Prostate gland (tissue), 2 donors: ENCODE results near the gene HS3ST3A1. TPM values are rescaled to one million over a fixed set of nuclear protein-coding genes. Genes with fewer than 3 reads are reported as not detected.

Source experiments
- DNase-seq: peaks from one replicate; pipeline ENCODE4 v3.0.0-alpha.2; 2019; ENCODE audit warnings: low spot score
- H3K27ac ChIP-seq, 2 donors: fragments of 200-600 bp; sonication (generic); 2 replicates each; pipeline ENCODE4 v1.5.1; 2017 to 2019
- H3K27me3 ChIP-seq: fragments of 200-600 bp; sonication (generic); replicated peaks from 2 replicates; pipeline ENCODE4 v1.5.1; 2019; ENCODE audit not compliant: insufficient read depth
- H3K36me3 ChIP-seq, 2 donors: fragments of 200-600 bp; sonication (generic); 1 replicate in 1 of 2; 2 replicates in 1 of 2; pipeline versions ENCODE4 v1.5.1 to v1.8.1; 2017 to 2019
- H3K4me1 ChIP-seq: fragments of 200-600 bp; sonication (generic); replicated peaks from 2 replicates; pipeline ENCODE4 v1.5.1; 2019
- H3K4me3 ChIP-seq, 2 donors: fragments of 200-600 bp; sonication (generic); 2 replicates each; pipeline ENCODE4 v1.5.1; 2017 to 2019
- H3K9me3 ChIP-seq: fragments of 200-600 bp; sonication (generic); 2 replicates; pipeline ENCODE4 v1.5.1; 2017
- CTCF ChIP-seq, 4 experiments: fragments of 200-600 bp in 2 of 4; fragments of 450-650 bp in 2 of 4; sonication (generic) in 2 of 4; IDR thresholded peaks; 1 replicate in 3 of 4; 2 replicates in 1 of 4; pipeline ENCODE4 v1.5.1; 2016 to 2019; ENCODE audit warnings: antibody characterized with exemption in 4 of 4, mild to moderate bottlenecking in 2 of 4, moderate library complexity in 2 of 4
- POLR2A ChIP-seq: fragments of 450-650 bp; IDR thresholded peaks from one replicate; pipeline ENCODE4 v1.6.1; 2016; ENCODE audit warnings: antibody characterized with exemption, mild to moderate bottlenecking
- POLR2AphosphoS5 ChIP-seq: sonication (generic); formaldehyde crosslinking; IDR thresholded peaks from one replicate; pipeline ENCODE4 v1.6.1; 2017; ENCODE audit warnings: antibody characterized with exemption
- WGBS: methylation state at CpG from one replicate; pipeline ENCODE4 v1.1.5; 2018; 5-methylcytosine and 5-hydroxymethylcytosine counted together
- intact Hi-C: fragments of 100-400 bp; cut with DNase I; formaldehyde crosslinking; loops from one replicate; pipeline ENCODE4 v1.14.2; 2022
- total RNA-seq, 2 donors: library from RNA; depleted of rRNA; stranded (reverse); fragments of >200 nt; gene quantifications; one replicate each; pipeline ENCODE4 v1.1.0, GENCODE V29; 2016

The HS3ST3A1 gene
- total RNA-seq, 2 donors from 2014 or later, result 3.1 to 14.3 TPM

DNA sequence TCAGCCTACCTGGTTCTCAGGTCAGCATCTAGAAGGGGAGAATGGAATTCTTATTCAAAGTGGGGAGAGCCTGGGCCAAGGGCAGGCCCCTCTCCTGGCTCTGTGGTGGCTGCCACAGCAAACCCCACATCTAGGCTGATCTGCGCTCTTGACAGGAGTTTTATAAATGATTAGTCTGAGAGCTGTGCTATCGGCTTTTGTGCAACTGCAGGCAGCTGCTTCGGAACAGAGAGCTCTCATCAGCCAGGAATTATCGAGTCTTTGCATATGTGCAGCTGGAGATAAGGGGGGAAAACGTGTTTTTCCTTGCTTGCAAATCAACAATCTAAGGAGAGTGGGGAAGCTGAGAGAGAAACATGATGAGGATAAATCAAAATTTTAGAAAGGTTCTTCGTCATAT lies 91.7 kb downstream of the HS3ST3A1 start:
- Histone ChIP-seq H3K4me1 (no peaks in the 10 kb centered on the region), H3K27me3 (no peaks in the 10 kb centered on the region), H3K36me3 (no peaks in the 10 kb centered on the region), H3K9me3 (no peaks in the 10 kb centered on the region), H3K27ac (no peak overlapping the region), H3K4me3 (no peak overlapping the region)
- WGBS, result 45% methylated on average over 6 of the region's 6 CpGs
- DNase-seq, result no peak
- no peak for TF ChIP-seq POLR2AphosphoS5
- TF ChIP-seq CTCF (IDR thresholded peaks at IDR 0.05), result no peak
- TF ChIP-seq POLR2A, result no peak
- intact Hi-C loops, result no loop called here

DNA sequence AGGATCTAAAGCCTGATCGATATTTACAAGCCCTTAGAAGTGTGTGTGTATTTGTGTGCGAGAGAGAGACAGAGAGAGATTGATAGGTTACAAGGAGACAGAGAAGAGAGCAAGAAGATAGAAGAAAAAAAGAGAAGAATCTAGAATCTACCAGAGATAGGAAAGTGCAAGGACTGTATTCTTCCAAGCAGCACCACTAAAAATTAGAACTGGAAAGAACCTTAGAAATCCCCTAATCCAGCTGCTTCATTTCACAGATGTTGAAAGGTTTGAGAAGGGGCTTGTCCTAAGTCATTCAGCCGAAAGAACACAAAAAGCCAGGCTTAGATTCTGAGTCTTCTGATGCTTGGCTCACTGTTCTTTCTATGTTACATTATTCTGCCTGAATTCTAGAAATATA lies 92.2 kb downstream of the HS3ST3A1 start:
- no peaks in the 10 kb centered on the region for H3K4me1 ChIP-seq
- intact Hi-C loops, result no loop called here
- H3K27ac ChIP-seq, result no peak overlapping the region
- no peak overlapping the region for H3K4me3 ChIP-seq
- 62% methylated on average over 3 of the region's 3 CpGs for WGBS
- no peaks in the 10 kb centered on the region for H3K9me3 ChIP-seq
- DNase-seq, result no peak
- TF ChIP-seq POLR2A (no peak), CTCF (IDR thresholded peaks at IDR 0.05) (no peak), POLR2AphosphoS5 (no peak)
- no peaks in the 10 kb centered on the region for H3K36me3 ChIP-seq
- H3K27me3 ChIP-seq, result no peaks in the 10 kb centered on the region

GRCh38 chr17:13508896-13509295 lies 92.8 kb downstream of the HS3ST3A1 start:
- TF ChIP-seq CTCF (IDR thresholded peaks at IDR 0.05), result no peak
- TF ChIP-seq POLR2AphosphoS5, result no peak
- no peak for TF ChIP-seq POLR2A
- WGBS, result 45% methylated on average over 2 of the region's 2 CpGs
- no peaks in the 10 kb centered on the region for H3K9me3 ChIP-seq
- no peak for DNase-seq
- H3K4me1 ChIP-seq, result no peaks in the 10 kb centered on the region
- intact Hi-C loops, result no loop called here
- H3K27me3 ChIP-seq, result no peaks in the 10 kb centered on the region
- H3K27ac ChIP-seq, result no peak overlapping the region
- H3K36me3 ChIP-seq, result no peaks in the 10 kb centered on the region
- H3K4me3 ChIP-seq, result no peak overlapping the region

DNA sequence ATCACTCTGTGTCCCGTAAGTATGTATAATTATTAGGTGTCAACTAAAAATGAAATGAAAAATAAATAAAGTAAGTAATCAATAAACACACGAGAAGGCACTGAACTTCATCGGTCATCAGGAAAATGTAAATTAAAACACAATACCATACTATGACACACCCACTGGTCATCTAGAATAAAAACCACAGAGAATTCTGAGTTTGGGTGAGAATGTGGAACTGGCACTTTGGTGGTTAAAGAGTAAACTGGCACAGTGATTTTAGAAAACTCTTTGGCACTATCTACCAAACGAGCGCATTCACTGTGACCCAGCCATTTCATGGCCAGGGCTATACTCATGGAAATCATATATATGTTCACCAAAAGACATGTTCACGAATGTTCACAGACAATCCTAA lies 98.2 kb downstream of the HS3ST3A1 start:
- H3K9me3 ChIP-seq, result no peaks in the 10 kb centered on the region
- H3K4me1 ChIP-seq, result no peaks in the 10 kb centered on the region
- intact Hi-C loops, result no loop called here
- H3K27ac ChIP-seq, result no peak overlapping the region
- H3K36me3 ChIP-seq, result no peaks in the 10 kb centered on the region
- DNase-seq, result no peak
- 90% methylated on average over 6 of the region's 6 CpGs for WGBS
- TF ChIP-seq CTCF (IDR thresholded peaks at IDR 0.05) (no peak), POLR2AphosphoS5 (no peak), POLR2A (no peak)
- no peak overlapping the region for H3K4me3 ChIP-seq
- no peaks in the 10 kb centered on the region for H3K27me3 ChIP-seq

GRCh38 chr17:13502263-13502662 lies 99.5 kb downstream of the HS3ST3A1 start:
- intact Hi-C loops, result no loop called here
- DNase-seq, result no peak
- H3K27ac ChIP-seq, result no peak overlapping the region
- no peaks in the 10 kb centered on the region for H3K9me3 ChIP-seq
- TF ChIP-seq CTCF (IDR thresholded peaks at IDR 0.05) (no peak), POLR2AphosphoS5 (no peak), POLR2A (no peak)
- whole genome bisulfite sequencing, result 91% methylated on average over 2 of the region's 2 CpGs
- no peak overlapping the region for H3K4me3 ChIP-seq
- H3K4me1 ChIP-seq, result no peaks in the 10 kb centered on the region
- H3K36me3 ChIP-seq, result no peaks in the 10 kb centered on the region
- no peaks in the 10 kb centered on the region for H3K27me3 ChIP-seq
